H9 (cell line): ENCODE measurements around the gene TRPC6. TPM values are rescaled to one million over a fixed set of nuclear protein-coding genes. Genes with fewer than 3 reads are reported as not detected.

Source experiments
- DNase-seq: peaks from one replicate; pipeline ENCODE4 v3.0.0-alpha.2; 2017
- H2AFZ ChIP-seq: one replicate; pipeline ENCODE4 v1.6.1; 2013; ENCODE audit warnings: mild to moderate bottlenecking, low read length, control low read depth, moderate library complexity
- H2AK5ac ChIP-seq: 2 replicates; pipeline ENCODE4 v1.6.1; 2013; ENCODE audit warnings: low read length, control low read depth, mixed read lengths; ENCODE audit not compliant: insufficient read length
- H2BK120ac ChIP-seq: one replicate; pipeline ENCODE4 v1.6.1; 2013; ENCODE audit warnings: low read depth, mild to moderate bottlenecking, low read length, control low read depth, inconsistent platforms; ENCODE audit not compliant: poor library complexity, severe bottlenecking
- H2BK12ac ChIP-seq: 2 replicates; pipeline ENCODE4 v1.6.1; 2013; ENCODE audit warnings: low read length, control low read depth, mixed read lengths, low read depth; ENCODE audit not compliant: insufficient read length
- H2BK15ac ChIP-seq: 2 replicates; pipeline ENCODE4 v1.6.1; 2013; ENCODE audit warnings: low read depth, low read length, control low read depth
- H2BK20ac ChIP-seq: one replicate; pipeline ENCODE4 v1.6.1; 2013; ENCODE audit warnings: low read depth, mild to moderate bottlenecking, low read length, control low read depth, inconsistent platforms; ENCODE audit not compliant: poor library complexity, severe bottlenecking
- H2BK5ac ChIP-seq: 2 replicates; pipeline ENCODE4 v1.6.1; 2013; ENCODE audit warnings: low read length, control low read depth, mixed read lengths; ENCODE audit not compliant: insufficient read length
- H3K14ac ChIP-seq: 2 replicates; pipeline ENCODE4 v1.6.1; 2013; ENCODE audit warnings: low read length, control low read depth; ENCODE audit not compliant: insufficient read depth
- H3K18ac ChIP-seq: 2 replicates; pipeline ENCODE4 v1.6.1; 2013; ENCODE audit warnings: low read depth, mild to moderate bottlenecking, mixed read lengths, low read length, control low read depth; ENCODE audit not compliant: insufficient read length
- H3K23ac ChIP-seq: 2 replicates; pipeline ENCODE4 v1.6.1; 2013; ENCODE audit warnings: low read length, control low read depth, mixed read lengths, low read depth; ENCODE audit not compliant: insufficient read length
- H3K23me2 ChIP-seq: 2 replicates; pipeline ENCODE4 v1.6.1; 2013; ENCODE audit warnings: low read depth, mild to moderate bottlenecking, mixed read lengths, low read length, control low read depth; ENCODE audit not compliant: insufficient read length, poor library complexity, severe bottlenecking
- H3K27ac ChIP-seq: 2 replicates; pipeline ENCODE4 v1.5.1; 2013; ENCODE audit warnings: low read length, control low read depth, mixed read lengths, low read depth; ENCODE audit not compliant: insufficient read length
- H3K27me3 ChIP-seq: 2 replicates; pipeline ENCODE4 v1.6.1; 2013; ENCODE audit warnings: low read length, control low read depth, inconsistent platforms; ENCODE audit not compliant: insufficient read depth
- H3K4ac ChIP-seq: 2 replicates; pipeline ENCODE4 v1.6.1; 2013; ENCODE audit warnings: low read depth, mild to moderate bottlenecking, control low read depth, inconsistent platforms, low read length, moderate library complexity
- H3K4me1 ChIP-seq: 2 replicates; pipeline ENCODE4 v1.6.1; 2013; ENCODE audit warnings: low read length, control low read depth, inconsistent platforms; ENCODE audit not compliant: insufficient read depth
- H3K4me2 ChIP-seq: 2 replicates; pipeline ENCODE4 v1.6.1; 2013; ENCODE audit warnings: low read length, control low read depth, mixed read lengths; ENCODE audit not compliant: insufficient read length, insufficient read depth
- H3K56ac ChIP-seq: 2 replicates; pipeline ENCODE4 v1.6.1; 2013; ENCODE audit warnings: low read depth, mild to moderate bottlenecking, mixed read lengths, low read length, control low read depth; ENCODE audit not compliant: insufficient read length
- H3K79me1 ChIP-seq: 2 replicates; pipeline ENCODE4 v1.6.1; 2013; ENCODE audit warnings: low read depth, mild to moderate bottlenecking, moderate library complexity, low read length, control low read depth, inconsistent platforms; ENCODE audit not compliant: insufficient read depth, poor library complexity, severe bottlenecking
- H3K79me2 ChIP-seq: 2 replicates; pipeline ENCODE4 v1.6.1; 2013; ENCODE audit warnings: low read length, control low read depth, inconsistent platforms; ENCODE audit not compliant: insufficient read depth
- H3K9ac ChIP-seq: 2 replicates; pipeline ENCODE4 v1.6.1; 2013; ENCODE audit warnings: low read length, control low read depth, mixed read lengths; ENCODE audit not compliant: insufficient read length; ENCODE audit errors: extremely low read depth
- H3K9me3 ChIP-seq: one replicate; pipeline ENCODE4 v1.6.1; 2013; ENCODE audit warnings: low read depth, low read length, inconsistent platforms; ENCODE audit not compliant: control insufficient read depth
- H3T11ph ChIP-seq: one replicate; pipeline ENCODE4 v1.6.1; 2013; ENCODE audit warnings: mild to moderate bottlenecking, low read length, control low read depth, inconsistent platforms
- H4K20me1 ChIP-seq: one replicate; pipeline ENCODE4 v1.6.1; 2013; ENCODE audit not compliant: control insufficient read depth, insufficient read length, insufficient read depth
- H4K5ac ChIP-seq: 2 replicates; pipeline ENCODE4 v1.6.1; 2013; ENCODE audit warnings: low read depth, mild to moderate bottlenecking, mixed read lengths, low read length, control low read depth; ENCODE audit not compliant: insufficient read length
- H4K8ac ChIP-seq: replicated peaks from 2 replicates; pipeline ENCODE4 v1.6.1; 2013; ENCODE audit warnings: low read length, control low read depth, mixed read lengths, low read depth; ENCODE audit not compliant: insufficient read length
- H4K91ac ChIP-seq: 2 replicates; pipeline ENCODE4 v1.6.1; 2013; ENCODE audit warnings: low read depth, mild to moderate bottlenecking, moderate library complexity, mixed read lengths, low read length, control low read depth; ENCODE audit not compliant: insufficient read length
- H3K27ac Mint-ChIP-seq, 3 experiments: 2 replicates in 2 of 3; 3 replicates in 1 of 3; pipeline ENCODE4 v1.8.0; 2020 to 2021; ENCODE audit warnings: mixed read lengths in 3 of 3, mild to moderate bottlenecking in 1 of 3, moderate library complexity in 1 of 3
- H3K27me3 Mint-ChIP-seq: 2 replicates; pipeline ENCODE4 v1.8.0; 2021; ENCODE audit warnings: low read depth, mild to moderate bottlenecking, moderate library complexity, mixed read lengths
- H3K36me3 Mint-ChIP-seq, 3 experiments: 2 replicates in 2 of 3; 3 replicates in 1 of 3; pipeline ENCODE4 v1.8.0; 2020 to 2021; ENCODE audit warnings: low read depth in 3 of 3, mixed read lengths in 3 of 3; ENCODE audit not compliant: insufficient read depth in 1 of 3
- H3K4me1 Mint-ChIP-seq, 2 experiments: 2 replicates each; pipeline ENCODE4 v1.8.0; 2020; ENCODE audit warnings: mixed read lengths in 2 of 2
- H3K4me3 Mint-ChIP-seq, 2 experiments: 2 replicates in 1 of 2; 3 replicates in 1 of 2; pipeline ENCODE4 v1.8.0; 2020 to 2021; ENCODE audit warnings: mild to moderate bottlenecking in 2 of 2, mixed read lengths in 2 of 2, moderate library complexity in 1 of 2
- H3K9me3 Mint-ChIP-seq, 2 experiments: 2 replicates in 1 of 2; 3 replicates in 1 of 2; pipeline ENCODE4 v1.8.0; 2020; ENCODE audit warnings: mild to moderate bottlenecking in 2 of 2, mixed read lengths in 2 of 2, moderate library complexity in 1 of 2
- WGBS: extraction: QIAGEN DNeasy Blood & Tissue Kit; methylation state at CpG from one replicate; pipeline ENCODE4 v1.1.7; 2013; ENCODE audit warnings: missing lambda C conversion rate, low lambda C conversion rate, mixed read lengths; ENCODE audit not compliant: insufficient read length; ENCODE audit errors: extremely low coverage; 5-methylcytosine and 5-hydroxymethylcytosine counted together
- total RNA-seq: library from RNA; stranded (reverse); gene quantifications from 2 replicates; pipeline ENCODE4 v1.2.1, GENCODE V29; 2021
- TF ChIP-seq, protein P1 (sequence below): fragments of 200-600 bp; sonication (generic); conservative IDR thresholded peaks from 3 replicates; pipeline ENCODE4 v1.8.0; 2021; ENCODE audit warnings: antibody characterized with exemption, mild to moderate bottlenecking

The TRPC6 gene
- total RNA-seq, 1 experiment from 2014 or later: 14.4 TPM

DNA sequence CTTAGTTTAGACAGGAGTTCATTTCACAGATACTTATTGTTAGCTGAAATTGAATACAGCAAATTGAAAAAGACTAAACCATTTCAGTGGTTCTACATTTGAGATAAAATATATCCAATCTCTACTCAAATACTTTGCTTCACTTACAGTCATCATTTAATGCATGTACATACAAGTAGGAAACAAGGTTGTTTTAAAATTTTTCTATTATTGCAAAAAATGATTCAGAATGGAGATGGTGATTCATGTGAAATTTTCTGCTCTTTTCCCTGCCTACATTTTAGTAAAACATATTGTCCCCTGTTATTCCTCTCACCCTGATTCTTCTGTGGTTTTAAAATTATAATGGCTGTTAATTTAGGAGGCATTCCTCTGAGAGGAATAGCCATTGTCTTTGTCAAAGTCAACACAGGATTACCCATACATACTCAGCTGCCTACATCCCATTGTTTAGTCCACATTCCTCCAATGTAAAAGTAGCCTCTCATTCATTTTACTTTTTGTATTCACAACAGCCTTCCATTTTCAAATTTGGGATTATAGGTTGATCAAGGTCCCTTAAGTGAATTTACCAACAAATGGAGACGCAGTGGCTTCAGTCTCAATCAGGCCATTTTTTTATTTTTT lies 60.1 kb downstream of the TRPC6 start:
- Histone ChIP-seq H3K27ac (no peak overlapping the region), H3K23ac (no peak overlapping the region)
- peaks cover 27 to 37% of the 10 kb centered on the region in 2 experiments for H3K9me3 Mint-ChIP-seq

More for the DNA sequence above, 60.1 kb downstream of the TRPC6 start:
- Histone ChIP-seq H3K9ac (no peak overlapping the region), H3K4ac (no peak overlapping the region), H3K14ac (no peak overlapping the region), H3K56ac (no peak overlapping the region), H2AFZ (no peak overlapping the region), H2BK120ac (no peak overlapping the region), H3K79me2 (no peaks in the 10 kb centered on the region), H3K23me2 (peaks cover 2% of the 10 kb centered on the region), H2BK15ac (no peak overlapping the region), H2BK12ac (no peak overlapping the region), H3K18ac (no peak overlapping the region), H3K9me3 (peaks cover 7% of the 10 kb centered on the region), H3T11ph (no peak overlapping the region), H2AK5ac (no peak overlapping the region), H4K5ac (no peak overlapping the region), H4K91ac (no peak overlapping the region), H4K8ac (no peak overlapping the region), H4K20me1 (no peaks in the 10 kb centered on the region), H3K4me1 (no peaks in the 10 kb centered on the region), H3K79me1 (no peaks in the 10 kb centered on the region), H2BK5ac (no peak overlapping the region), H3K4me2 (no peak overlapping the region), H2BK20ac (no peak overlapping the region), H3K27me3 (no peaks in the 10 kb centered on the region)
- Mint-ChIP-seq H3K4me3 (no peak overlapping the region), H3K36me3 (peaks cover 22 to 53% (median 41%) of the 10 kb centered on the region in 3 experiments), H3K27me3 (peaks cover 3% of the 10 kb centered on the region; the same call in 1 of the 2 replicates), H3K27ac (peak overlapping the region; percentile 20 to 99 (median 56); a peak in 5 of 7 replicates), H3K4me1 (peaks cover 31 to 36% of the 10 kb centered on the region in 2 experiments)
- no peak for DNase-seq
- TF ChIP-seq, protein P1, sequence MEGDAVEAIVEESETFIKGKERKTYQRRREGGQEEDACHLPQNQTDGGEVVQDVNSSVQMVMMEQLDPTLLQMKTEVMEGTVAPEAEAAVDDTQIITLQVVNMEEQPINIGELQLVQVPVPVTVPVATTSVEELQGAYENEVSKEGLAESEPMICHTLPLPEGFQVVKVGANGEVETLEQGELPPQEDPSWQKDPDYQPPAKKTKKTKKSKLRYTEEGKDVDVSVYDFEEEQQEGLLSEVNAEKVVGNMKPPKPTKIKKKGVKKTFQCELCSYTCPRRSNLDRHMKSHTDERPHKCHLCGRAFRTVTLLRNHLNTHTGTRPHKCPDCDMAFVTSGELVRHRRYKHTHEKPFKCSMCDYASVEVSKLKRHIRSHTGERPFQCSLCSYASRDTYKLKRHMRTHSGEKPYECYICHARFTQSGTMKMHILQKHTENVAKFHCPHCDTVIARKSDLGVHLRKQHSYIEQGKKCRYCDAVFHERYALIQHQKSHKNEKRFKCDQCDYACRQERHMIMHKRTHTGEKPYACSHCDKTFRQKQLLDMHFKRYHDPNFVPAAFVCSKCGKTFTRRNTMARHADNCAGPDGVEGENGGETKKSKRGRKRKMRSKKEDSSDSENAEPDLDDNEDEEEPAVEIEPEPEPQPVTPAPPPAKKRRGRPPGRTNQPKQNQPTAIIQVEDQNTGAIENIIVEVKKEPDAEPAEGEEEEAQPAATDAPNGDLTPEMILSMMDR: no peak
- no CpG with 5 or more reads among the region's 1 CpG for WGBS
